K562 (cell line): ENCODE results near the gene ZNHIT3. TPM values are rescaled to one million over a fixed set of nuclear protein-coding genes. Genes with fewer than 3 reads are reported as not detected.

Experiments used
- CBX1 ChIP-seq: sonication (generic); IDR thresholded peaks from 2 replicates; pipeline ENCODE4 v1.6.1; 2016; ENCODE audit warnings: antibody characterized with exemption, low read depth, mild to moderate bottlenecking
- EGR1 ChIP-seq: fragments of 450-650 bp; conservative IDR thresholded peaks from 2 replicates; pipeline ENCODE4 v1.6.1; 2017; ENCODE audit warnings: mild to moderate bottlenecking
- GABPA ChIP-seq: fragments of 200-800 bp; sonication (Bioruptor generic); conservative IDR thresholded peaks from 2 replicates; pipeline ENCODE4 v1.6.1; 2016; ENCODE audit warnings: low read depth, missing genetic modification characterization, missing compliant biosample characterization
- GTF2F1 ChIP-seq: IDR thresholded peaks from 2 replicates; pipeline ENCODE4 v1.6.1; 2011; ENCODE audit warnings: low read depth, low read length, improper control_type of control experiment
- HOXB6 ChIP-seq: fragments of 250-450 bp; sonication (Bioruptor Pico); IDR thresholded peaks from 2 replicates; pipeline ENCODE4 v1.5.1; 2022; ENCODE audit warnings: mild to moderate bottlenecking, borderline replicate concordance
- JUND ChIP-seq, 2 experiments: IDR thresholded peaks; 2 replicates in 1 of 2; 3 replicates in 1 of 2; pipeline ENCODE4 v1.6.1; 2011; ENCODE audit warnings: borderline replicate concordance in 2 of 2, low read depth in 2 of 2, low read length in 2 of 2, improper control_type of control experiment in 1 of 2, missing biosample characterization in 1 of 2, missing genetic modification characterization in 1 of 2, missing genetic modification reagents in 1 of 2
- L3MBTL2 ChIP-seq: fragments of 450-650 bp; IDR thresholded peaks from 2 replicates; pipeline ENCODE4 v1.6.1; 2016; ENCODE audit warnings: mild to moderate bottlenecking, moderate library complexity
- NR4A1 ChIP-seq, 2 experiments: fragments of 250-450 bp in 1 of 2; fragments of 450-650 bp in 1 of 2; sonication (Bioruptor Pico) in 1 of 2; IDR thresholded peaks; 2 replicates each; pipeline versions ENCODE4 v1.4.0 to v1.6.1; 2016 to 2020; ENCODE audit warnings: mild to moderate bottlenecking in 2 of 2, missing compliant biosample characterization in 1 of 2, missing genetic modification characterization in 1 of 2, moderate library complexity in 1 of 2
- PHF21A ChIP-seq: fragments of 450-650 bp; IDR thresholded peaks from 2 replicates; pipeline ENCODE4 v1.6.1; 2017; ENCODE audit warnings: low read depth, borderline replicate concordance
- POLR2B ChIP-seq: fragments of 450-650 bp; IDR thresholded peaks from 2 replicates; pipeline ENCODE4 v1.6.1; 2018; ENCODE audit warnings: low read depth; ENCODE audit not compliant: partially characterized antibody
- RB1 ChIP-seq: fragments of 450-650 bp; IDR thresholded peaks from 2 replicates; pipeline ENCODE4 v1.6.1; 2017; ENCODE audit warnings: low read depth, mild to moderate bottlenecking
- TBP ChIP-seq: optimal IDR thresholded peaks from 2 replicates; pipeline ENCODE3; 2011; ENCODE audit warnings: low read depth, low read length, improper control_type of control experiment
- ZNF24 ChIP-seq: fragments of 450-650 bp; IDR thresholded peaks from 2 replicates; pipeline ENCODE4 v1.6.1; 2016
- polyA plus RNA-seq, 8 experiments: library from polyadenylated mRNA; depleted of rRNA in 4 of 8; stranded (reverse) in 5 of 8; unstranded in 3 of 8; fragments of >200 nt; fragmentation: Nextera tagmentation in 2 of 8; fragmentation: Illumina TruSeq in 1 of 8; extraction: Ambion mirVana in 2 of 8; extraction: Trizol in 1 of 8; gene quantifications; 2 replicates each; pipeline versions ENCODE4 v1.2.1 to v1.2.3, GENCODE V29; 2011 to 2014; ENCODE audit warnings: inconsistent platforms in 1 of 8, missing spikeins in 1 of 8
- total RNA-seq, 7 experiments: library from RNA; depleted of rRNA in 6 of 7; stranded (reverse); fragments of >200 nt in 6 of 7; fragmentation: Illumina TruSeq in 2 of 7; extraction: Trizol in 2 of 7; gene quantifications; 2 replicates each; pipeline versions ENCODE4 v1.2.1 to v1.2.3, GENCODE V29; 2011 to 2021; ENCODE audit warnings: low replicate concordance in 1 of 7
- TF ChIP-seq, protein P1 (sequence below): fragments of 200-800 bp; sonication (Bioruptor generic); IDR thresholded peaks from 2 replicates; pipeline ENCODE4 v1.6.1; 2017; ENCODE audit warnings: missing genetic modification characterization, missing compliant biosample characterization
- TF ChIP-seq, protein P2 (sequence below), 2 experiments: fragments of 450-650 bp; IDR thresholded peaks; 2 replicates each; pipeline ENCODE4 v1.6.1; 2016
- TF ChIP-seq, protein P3 (sequence below): sonication (generic); formaldehyde crosslinking; IDR thresholded peaks from 2 replicates; pipeline ENCODE4 v1.8.0; 2023; ENCODE audit warnings: mild to moderate bottlenecking, missing genetic modification reagents
- TF ChIP-seq, protein P4 (sequence below): fragments of 250-450 bp; sonication (Bioruptor Pico); IDR thresholded peaks from 2 replicates; pipeline ENCODE4 v1.9.0; 2021; ENCODE audit warnings: mild to moderate bottlenecking
- TF ChIP-seq, protein P5 (sequence below): sonication (generic); formaldehyde crosslinking; IDR thresholded peaks from 2 replicates; pipeline ENCODE4 v1.8.0; 2022; ENCODE audit warnings: missing genetic modification reagents, mild to moderate bottlenecking, moderate library complexity, borderline replicate concordance

Gene ZNHIT3
- total and polyA plus RNA-seq, 9 of the 15 experiments (the other 6 are each of a cell fraction or from before 2014, with no cell fraction given): 45.0 to 300 (median 88.4) TPM

DNA sequence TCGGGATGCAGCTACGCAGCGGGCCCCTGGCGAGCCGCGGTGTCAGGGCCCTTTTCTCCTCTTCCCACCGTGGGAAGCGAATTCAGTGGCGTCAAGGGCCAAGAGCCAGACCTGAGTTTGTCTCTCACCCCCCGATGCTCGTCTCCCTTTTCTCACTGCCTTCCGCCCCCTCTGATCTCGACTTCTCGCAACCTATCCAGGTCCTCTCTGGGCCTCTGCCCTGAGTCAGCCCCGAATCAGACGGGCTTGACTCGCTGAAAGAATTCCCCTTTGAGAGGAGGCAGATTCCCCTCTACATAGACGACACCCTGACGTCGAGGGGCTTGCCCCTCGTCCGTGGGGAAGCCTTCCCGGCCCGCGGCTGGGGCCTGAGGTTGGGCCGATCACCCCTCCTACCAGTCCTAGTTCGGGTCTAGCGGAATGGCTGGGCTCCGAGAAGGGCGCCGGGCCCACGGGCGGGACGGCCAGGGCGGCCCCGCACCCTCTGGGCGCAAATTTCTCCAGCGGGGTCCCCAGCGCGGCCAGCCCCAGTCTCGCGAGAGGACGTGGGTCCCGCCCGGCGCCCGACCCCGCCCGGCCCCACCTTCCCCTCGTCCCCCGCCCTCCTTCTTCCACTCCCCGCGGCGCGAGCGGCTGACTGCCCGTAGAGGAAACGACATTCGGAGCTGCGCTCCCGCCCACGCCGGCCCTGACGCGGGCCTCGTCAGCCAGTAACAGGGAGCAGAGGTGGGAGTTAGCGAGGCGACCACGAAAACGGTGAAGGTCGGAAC is 58.0 kb downstream of the ZNHIT3 start, which contains the start of gene GGNBP2 (continued):
- TF ChIP-seq GTF2F1 (0 out of 2 replicates have a peak, but pooled peaks have one; percentile 15), ZNF24 (no peak), JUND (IDR thresholded peaks at IDR 0.05; ENCODE audit: borderline replicate concordance, low read depth, low read length) (no peak), JUND (tag; IDR thresholded peaks at IDR 0.05; ENCODE audit: borderline replicate concordance, low read depth, low read length) (0 out of 3 replicates have a peak, but pooled peaks have one; percentile 5), NR4A1 (CRISPR knock-in tag; IDR thresholded peaks at IDR 0.05) (no peak), NR4A1 (tag; IDR thresholded peaks at IDR 0.05) (no peak), RB1 (0 out of 2 replicates have a peak, but pooled peaks have one; percentile 6), POLR2B (peak; percentile 92), HOXB6 (CRISPR knock-in tag) (no peak), GABPA (0 out of 2 replicates have a peak, but pooled peaks have one; percentile 13), EGR1 (peak; percentile 98), PHF21A (0 out of 2 replicates have a peak, but pooled peaks have one; percentile 7), TBP (peak; percentile 58), L3MBTL2 (no peak), CBX1 (peak; percentile 71; the same call in 1 of the 2 replicates)
- TF ChIP-seq, protein P1, sequence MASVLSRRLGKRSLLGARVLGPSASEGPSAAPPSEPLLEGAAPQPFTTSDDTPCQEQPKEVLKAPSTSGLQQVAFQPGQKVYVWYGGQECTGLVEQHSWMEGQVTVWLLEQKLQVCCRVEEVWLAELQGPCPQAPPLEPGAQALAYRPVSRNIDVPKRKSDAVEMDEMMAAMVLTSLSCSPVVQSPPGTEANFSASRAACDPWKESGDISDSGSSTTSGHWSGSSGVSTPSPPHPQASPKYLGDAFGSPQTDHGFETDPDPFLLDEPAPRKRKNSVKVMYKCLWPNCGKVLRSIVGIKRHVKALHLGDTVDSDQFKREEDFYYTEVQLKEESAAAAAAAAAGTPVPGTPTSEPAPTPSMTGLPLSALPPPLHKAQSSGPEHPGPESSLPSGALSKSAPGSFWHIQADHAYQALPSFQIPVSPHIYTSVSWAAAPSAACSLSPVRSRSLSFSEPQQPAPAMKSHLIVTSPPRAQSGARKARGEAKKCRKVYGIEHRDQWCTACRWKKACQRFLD (CRISPR knock-in tag): no peak; the same call in 1 of the 2 replicates
- TF ChIP-seq, protein P2, sequence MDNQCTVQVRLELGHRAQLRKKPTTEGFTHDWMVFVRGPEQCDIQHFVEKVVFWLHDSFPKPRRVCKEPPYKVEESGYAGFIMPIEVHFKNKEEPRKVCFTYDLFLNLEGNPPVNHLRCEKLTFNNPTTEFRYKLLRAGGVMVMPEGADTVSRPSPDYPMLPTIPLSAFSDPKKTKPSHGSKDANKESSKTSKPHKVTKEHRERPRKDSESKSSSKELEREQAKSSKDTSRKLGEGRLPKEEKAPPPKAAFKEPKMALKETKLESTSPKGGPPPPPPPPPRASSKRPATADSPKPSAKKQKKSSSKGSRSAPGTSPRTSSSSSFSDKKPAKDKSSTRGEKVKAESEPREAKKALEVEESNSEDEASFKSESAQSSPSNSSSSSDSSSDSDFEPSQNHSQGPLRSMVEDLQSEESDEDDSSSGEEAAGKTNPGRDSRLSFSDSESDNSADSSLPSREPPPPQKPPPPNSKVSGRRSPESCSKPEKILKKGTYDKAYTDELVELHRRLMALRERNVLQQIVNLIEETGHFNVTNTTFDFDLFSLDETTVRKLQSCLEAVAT (IDR thresholded peaks at IDR 0.05): 0 out of 4 replicates have a peak, but pooled peaks of 1 of the 2 experiments have one; percentile 11
- TF ChIP-seq, protein P3, sequence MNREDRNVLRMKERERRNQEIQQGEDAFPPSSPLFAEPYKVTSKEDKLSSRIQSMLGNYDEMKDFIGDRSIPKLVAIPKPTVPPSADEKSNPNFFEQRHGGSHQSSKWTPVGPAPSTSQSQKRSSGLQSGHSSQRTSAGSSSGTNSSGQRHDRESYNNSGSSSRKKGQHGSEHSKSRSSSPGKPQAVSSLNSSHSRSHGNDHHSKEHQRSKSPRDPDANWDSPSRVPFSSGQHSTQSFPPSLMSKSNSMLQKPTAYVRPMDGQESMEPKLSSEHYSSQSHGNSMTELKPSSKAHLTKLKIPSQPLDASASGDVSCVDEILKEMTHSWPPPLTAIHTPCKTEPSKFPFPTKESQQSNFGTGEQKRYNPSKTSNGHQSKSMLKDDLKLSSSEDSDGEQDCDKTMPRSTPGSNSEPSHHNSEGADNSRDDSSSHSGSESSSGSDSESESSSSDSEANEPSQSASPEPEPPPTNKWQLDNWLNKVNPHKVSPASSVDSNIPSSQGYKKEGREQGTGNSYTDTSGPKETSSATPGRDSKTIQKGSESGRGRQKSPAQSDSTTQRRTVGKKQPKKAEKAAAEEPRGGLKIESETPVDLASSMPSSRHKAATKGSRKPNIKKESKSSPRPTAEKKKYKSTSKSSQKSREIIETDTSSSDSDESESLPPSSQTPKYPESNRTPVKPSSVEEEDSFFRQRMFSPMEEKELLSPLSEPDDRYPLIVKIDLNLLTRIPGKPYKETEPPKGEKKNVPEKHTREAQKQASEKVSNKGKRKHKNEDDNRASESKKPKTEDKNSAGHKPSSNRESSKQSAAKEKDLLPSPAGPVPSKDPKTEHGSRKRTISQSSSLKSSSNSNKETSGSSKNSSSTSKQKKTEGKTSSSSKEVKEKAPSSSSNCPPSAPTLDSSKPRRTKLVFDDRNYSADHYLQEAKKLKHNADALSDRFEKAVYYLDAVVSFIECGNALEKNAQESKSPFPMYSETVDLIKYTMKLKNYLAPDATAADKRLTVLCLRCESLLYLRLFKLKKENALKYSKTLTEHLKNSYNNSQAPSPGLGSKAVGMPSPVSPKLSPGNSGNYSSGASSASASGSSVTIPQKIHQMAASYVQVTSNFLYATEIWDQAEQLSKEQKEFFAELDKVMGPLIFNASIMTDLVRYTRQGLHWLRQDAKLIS: 0 out of 2 replicates have a peak, but pooled peaks have one; percentile 15
- TF ChIP-seq, protein P4, sequence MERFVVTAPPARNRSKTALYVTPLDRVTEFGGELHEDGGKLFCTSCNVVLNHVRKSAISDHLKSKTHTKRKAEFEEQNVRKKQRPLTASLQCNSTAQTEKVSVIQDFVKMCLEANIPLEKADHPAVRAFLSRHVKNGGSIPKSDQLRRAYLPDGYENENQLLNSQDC (CRISPR knock-in tag): 0 out of 2 replicates have a peak, but pooled peaks have one; percentile 22
- TF ChIP-seq, protein P5, sequence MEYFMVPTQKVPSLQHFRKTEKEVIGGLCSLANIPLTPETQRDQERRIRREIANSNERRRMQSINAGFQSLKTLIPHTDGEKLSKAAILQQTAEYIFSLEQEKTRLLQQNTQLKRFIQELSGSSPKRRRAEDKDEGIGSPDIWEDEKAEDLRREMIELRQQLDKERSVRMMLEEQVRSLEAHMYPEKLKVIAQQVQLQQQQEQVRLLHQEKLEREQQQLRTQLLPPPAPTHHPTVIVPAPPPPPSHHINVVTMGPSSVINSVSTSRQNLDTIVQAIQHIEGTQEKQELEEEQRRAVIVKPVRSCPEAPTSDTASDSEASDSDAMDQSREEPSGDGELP: 0 out of 2 replicates have a peak, but pooled peaks have one; percentile 31
